Kidney (tissue), 14 donors: ENCODE data around the gene ARMH4. TPM values are rescaled to one million over a fixed set of nuclear protein-coding genes. Genes with fewer than 3 reads are reported as not detected.

ENCODE experiments used
- DNase-seq, 5 donors: peaks; one replicate each; pipeline ENCODE4 v3.0.0-alpha.2; 2013 to 2020
- FAIRE-seq: peaks from 2 replicates; lab custom pipeline; 2012; peaks lifted over from hg19 to GRCh38; lab: Jason Lieb, UNC
- H3K27ac ChIP-seq, 2 donors: one replicate each; pipeline ENCODE4 v1.7.0; 2013; ENCODE audit warnings: low read depth in 2 of 2, low read length in 2 of 2, inconsistent platforms in 1 of 2
- H3K27me3 ChIP-seq: one replicate; pipeline ENCODE4 v1.7.1; 2013; ENCODE audit warnings: low read length, inconsistent platforms; ENCODE audit not compliant: control insufficient read depth, insufficient read depth
- H3K36me3 ChIP-seq, 3 donors: one replicate each; pipeline versions ENCODE4 v1.7.0 to v1.7.1; 2013; ENCODE audit warnings: low read length in 3 of 3, control low read depth in 1 of 3, inconsistent platforms in 1 of 3; ENCODE audit not compliant: insufficient read depth in 3 of 3, control insufficient read depth in 2 of 3
- H3K4me1 ChIP-seq, 3 donors: one replicate each; pipeline versions ENCODE4 v1.7.0 to v1.7.1; 2013; ENCODE audit warnings: low read length in 3 of 3, inconsistent platforms in 1 of 3, low read depth in 1 of 3; ENCODE audit not compliant: control insufficient read depth in 2 of 3, insufficient read depth in 2 of 3
- H3K4me3 ChIP-seq, 3 donors: one replicate each; pipeline versions ENCODE4 v1.7.0 to v1.8.1; 2013; ENCODE audit warnings: low read length in 3 of 3, control low read depth in 1 of 3, inconsistent platforms in 1 of 3
- H3K9ac ChIP-seq, 3 donors: one replicate each; pipeline versions ENCODE4 v1.7.0 to v1.7.1; 2013; ENCODE audit warnings: low read length in 3 of 3, control low read depth in 1 of 3, inconsistent platforms in 1 of 3
- H3K9me3 ChIP-seq, 3 donors: one replicate each; pipeline versions ENCODE4 v1.7.0 to v1.7.1; 2013; ENCODE audit warnings: low read length in 3 of 3, control low read depth in 1 of 3, inconsistent platforms in 1 of 3; ENCODE audit not compliant: control insufficient read depth in 2 of 3, insufficient read depth in 1 of 3
- CTCF ChIP-seq: IDR thresholded peaks from 3 replicates; pipeline ENCODE4 v1.5.1; 2012; ENCODE audit warnings: mild to moderate bottlenecking, moderate library complexity, borderline replicate concordance; ENCODE audit not compliant: insufficient read depth; ENCODE audit errors: extremely low read depth
- intact Hi-C: fragments of 100-400 bp; cut with DNase I; formaldehyde crosslinking; loops from one replicate; pipeline ENCODE4 v1.11.1; 2022
- polyA plus RNA-seq: library from polyadenylated mRNA; stranded (reverse); fragments of 350-450 nt; fragmentation: Illumina TruSeq; extraction: RNeasy Lipid Tissue Mini Kit (QIAGEN cat#74804); gene quantifications from one replicate; pipeline ENCODE4 v1.2.3, GENCODE V29; 2014; ENCODE audit warnings: low read depth, low replicate concordance; ENCODE audit not compliant: insufficient read depth
- total RNA-seq: library from RNA; stranded (reverse); fragmentation: NEBNext Ultra II Directional; extraction: Animal tissue kit (Norgen Biotek cat#: 25700); gene quantifications from one replicate; pipeline ENCODE4 v1.2.1, GENCODE V29; 2021
- donor health status: control.
- donor health status: control.
- donor health status: control.
- donor health status: control.
- donor health status: control.
- donor health status: DM: yes; HTN: yes; CAD: no.
- donor health status: Normal renal cell carcinoma (clear cell type).

The ARMH4 gene
- total and polyA plus RNA-seq, 2 donors from 2014 or later: 4.9 to 14.2 TPM

DNA sequence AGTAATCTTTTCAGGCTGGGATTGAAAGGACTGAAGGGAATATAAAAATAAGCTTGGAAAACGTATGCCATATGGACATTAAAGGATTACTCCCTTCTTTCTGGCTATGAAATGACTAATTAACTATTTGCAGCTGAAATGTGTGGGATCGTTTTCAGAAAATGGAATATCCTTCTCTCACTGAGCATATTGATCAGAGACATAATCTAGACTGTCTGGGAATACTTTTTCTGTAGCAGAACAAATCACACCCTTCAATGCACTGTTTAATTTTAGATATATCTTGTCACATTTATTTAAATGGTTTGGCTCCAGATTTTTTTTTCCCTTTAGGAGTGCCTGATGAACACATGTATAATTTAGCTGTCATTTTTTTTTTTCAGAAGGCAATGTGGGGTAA, 37.2 kb upstream of the ARMH4 start:
- no peak for DNase-seq
- no peak overlapping the region for H3K9ac ChIP-seq
- no peaks in the 10 kb centered on the region for H3K36me3 ChIP-seq
- no peak for TF ChIP-seq CTCF
- H3K27ac ChIP-seq: no peak overlapping the region
- no peak overlapping the region for H3K4me3 ChIP-seq
- intact Hi-C loops: no loop called here
- no peak for FAIRE-seq
- H3K4me1 ChIP-seq: no peaks in the 10 kb centered on the region
- no peaks in the 10 kb centered on the region for H3K9me3 ChIP-seq
- no peaks in the 10 kb centered on the region for H3K27me3 ChIP-seq

GRCh38 chr14:58177125-58177524, 25.1 kb upstream of the ARMH4 start:
- no peaks in the 10 kb centered on the region for H3K9me3 ChIP-seq
- no peaks in the 10 kb centered on the region for H3K4me1 ChIP-seq
- FAIRE-seq: no peak
- TF ChIP-seq CTCF: no peak
- H3K9ac ChIP-seq: no peak overlapping the region
- no peak for DNase-seq
- H3K27ac ChIP-seq: no peak overlapping the region
- H3K36me3 ChIP-seq: no peaks in the 10 kb centered on the region
- intact Hi-C loops: no loop called here
- no peak overlapping the region for H3K4me3 ChIP-seq
- no peaks in the 10 kb centered on the region for H3K27me3 ChIP-seq

DNA sequence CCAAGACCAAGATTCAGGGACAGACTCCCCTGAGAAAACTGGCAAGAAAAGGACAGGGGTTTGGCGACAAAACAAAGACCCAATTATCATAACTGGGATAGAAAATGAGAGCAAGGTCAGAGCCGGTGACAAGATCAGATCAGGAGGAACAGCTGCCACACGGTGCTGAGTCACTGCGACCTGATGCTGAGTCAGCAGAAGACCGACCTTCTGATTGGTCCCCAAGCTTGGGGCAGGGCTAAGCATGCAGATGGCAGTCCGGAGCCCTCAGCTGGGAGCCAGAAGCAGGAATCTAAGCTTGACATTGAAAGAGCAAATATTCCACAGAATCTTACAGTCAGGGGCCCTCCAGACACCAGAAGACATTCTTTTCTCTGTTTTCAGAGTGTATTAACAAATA, 19.1 kb upstream of the ARMH4 start:
- TF ChIP-seq CTCF: no peak
- Histone ChIP-seq H3K4me3 (peak overlapping the region in 1 of 3 donors; percentile 14), H3K36me3 (no peaks in the 10 kb centered on the region), H3K9me3 (no peaks in the 10 kb centered on the region), H3K4me1 (peaks cover 0 to 2% (median 0%) of the 10 kb centered on the region in 3 donors), H3K27me3 (no peaks in the 10 kb centered on the region), H3K9ac (no peak overlapping the region), H3K27ac (peak overlapping the region in 1 of 2 donors; percentile 12)
- DNase-seq (peak; percentile 48 to 85 (median 69)), FAIRE-seq (peak; percentile 3)
- intact Hi-C loops: no loop called here

GRCh38 chr14:58167891-58168290, 15.9 kb upstream of the ARMH4 start:
- Histone ChIP-seq H3K9me3 (no peaks in the 10 kb centered on the region), H3K4me1 (peaks cover 0 to 2% (median 0%) of the 10 kb centered on the region in 3 donors), H3K36me3 (no peaks in the 10 kb centered on the region), H3K27me3 (no peaks in the 10 kb centered on the region), H3K27ac (no peak overlapping the region), H3K9ac (no peak overlapping the region), H3K4me3 (no peak overlapping the region)
- no peak for FAIRE-seq
- no peak for TF ChIP-seq CTCF
- DNase-seq: no peak
- intact Hi-C loops: no loop called here
